Kidney (tissue), 14 donors: ENCODE measurements around the gene F3. TPM values are rescaled to one million over a fixed set of nuclear protein-coding genes. Genes with fewer than 3 reads are reported as not detected.

ENCODE experiments used
- DNase-seq, 5 donors: peaks; one replicate each; pipeline ENCODE4 v3.0.0-alpha.2; 2013 to 2020
- FAIRE-seq: peaks from 2 replicates; lab custom pipeline; 2012; peaks lifted over from hg19 to GRCh38; lab: Jason Lieb, UNC
- H3K27ac ChIP-seq, 2 donors: one replicate each; pipeline ENCODE4 v1.7.0; 2013; ENCODE audit warnings: low read depth in 2 of 2, low read length in 2 of 2, inconsistent platforms in 1 of 2
- H3K27me3 ChIP-seq: one replicate; pipeline ENCODE4 v1.7.1; 2013; ENCODE audit warnings: low read length, inconsistent platforms; ENCODE audit not compliant: control insufficient read depth, insufficient read depth
- H3K36me3 ChIP-seq, 3 donors: one replicate each; pipeline versions ENCODE4 v1.7.0 to v1.7.1; 2013; ENCODE audit warnings: low read length in 3 of 3, control low read depth in 1 of 3, inconsistent platforms in 1 of 3; ENCODE audit not compliant: insufficient read depth in 3 of 3, control insufficient read depth in 2 of 3
- H3K4me1 ChIP-seq, 3 donors: one replicate each; pipeline versions ENCODE4 v1.7.0 to v1.7.1; 2013; ENCODE audit warnings: low read length in 3 of 3, inconsistent platforms in 1 of 3, low read depth in 1 of 3; ENCODE audit not compliant: control insufficient read depth in 2 of 3, insufficient read depth in 2 of 3
- H3K4me3 ChIP-seq, 3 donors: one replicate each; pipeline versions ENCODE4 v1.7.0 to v1.8.1; 2013; ENCODE audit warnings: low read length in 3 of 3, control low read depth in 1 of 3, inconsistent platforms in 1 of 3
- H3K9ac ChIP-seq, 3 donors: one replicate each; pipeline versions ENCODE4 v1.7.0 to v1.7.1; 2013; ENCODE audit warnings: low read length in 3 of 3, control low read depth in 1 of 3, inconsistent platforms in 1 of 3
- H3K9me3 ChIP-seq, 3 donors: one replicate each; pipeline versions ENCODE4 v1.7.0 to v1.7.1; 2013; ENCODE audit warnings: low read length in 3 of 3, control low read depth in 1 of 3, inconsistent platforms in 1 of 3; ENCODE audit not compliant: control insufficient read depth in 2 of 3, insufficient read depth in 1 of 3
- CTCF ChIP-seq: IDR thresholded peaks from 3 replicates; pipeline ENCODE4 v1.5.1; 2012; ENCODE audit warnings: mild to moderate bottlenecking, moderate library complexity, borderline replicate concordance; ENCODE audit not compliant: insufficient read depth; ENCODE audit errors: extremely low read depth
- intact Hi-C: fragments of 100-400 bp; cut with DNase I; formaldehyde crosslinking; loops from one replicate; pipeline ENCODE4 v1.11.1; 2022
- polyA plus RNA-seq: library from polyadenylated mRNA; stranded (reverse); fragments of 350-450 nt; fragmentation: Illumina TruSeq; extraction: RNeasy Lipid Tissue Mini Kit (QIAGEN cat#74804); gene quantifications from one replicate; pipeline ENCODE4 v1.2.3, GENCODE V29; 2014; ENCODE audit warnings: low read depth, low replicate concordance; ENCODE audit not compliant: insufficient read depth
- total RNA-seq: library from RNA; stranded (reverse); fragmentation: NEBNext Ultra II Directional; extraction: Animal tissue kit (Norgen Biotek cat#: 25700); gene quantifications from one replicate; pipeline ENCODE4 v1.2.1, GENCODE V29; 2021
- donor health status: control.
- donor health status: control.
- donor health status: control.
- donor health status: control.
- donor health status: control.
- donor health status: DM: yes; HTN: yes; CAD: no.
- donor health status: Normal renal cell carcinoma (clear cell type).

F3 gene
- total and polyA plus RNA-seq, 2 donors from 2014 or later = 8.8 to 19.0 TPM

GRCh38 chr1:94527447-94528031 lies 14.0 kb downstream of the F3 start:
- Histone ChIP-seq H3K27me3 (no peaks in the 10 kb centered on the region), H3K27ac (peak overlapping the region in 1 of 2 donors; percentile 32), H3K4me1 (peaks cover 0 to 2% (median 0%) of the 10 kb centered on the region in 3 donors), H3K4me3 (no peak overlapping the region), H3K36me3 (peaks cover 0 to 2% (median 0%) of the 10 kb centered on the region in 3 donors), H3K9ac (no peak overlapping the region), H3K9me3 (no peaks in the 10 kb centered on the region)
- FAIRE-seq = no peak
- intact Hi-C loops = loop anchor here (10.0 kb wide), 1 partner anchor 277 kb away; no protein-coding TSS in a partner anchor
- DNase-seq = peak in 3 of 5 donors; percentile 20 to 61 (median 55)
- TF ChIP-seq CTCF = peak; percentile 11

- Histone ChIP-seq H3K27me3 (no peaks in the 10 kb centered on the region), H3K9me3 (no peaks in the 10 kb centered on the region), H3K36me3 (peaks cover 0 to 2% (median 0%) of the 10 kb centered on the region in 3 donors), H3K9ac (no peak overlapping the region), H3K4me1 (peaks cover 0 to 2% (median 0%) of the 10 kb centered on the region in 3 donors), H3K27ac (no peak overlapping the region), H3K4me3 (no peak overlapping the region)
- intact Hi-C loops = loop anchor here (10.0 kb wide), 1 partner anchor 278 kb away; no protein-coding TSS in a partner anchor
- no peak for TF ChIP-seq CTCF
- FAIRE-seq (no peak), DNase-seq (no peak)
These were observed 15.2 kb downstream of the F3 start for GRCh38 chr1:94526152-94526980.

GRCh38 chr1:94524531-94524930 lies 17.0 kb downstream of the F3 start:
- Histone ChIP-seq H3K27ac (no peak overlapping the region), H3K4me3 (no peak overlapping the region), H3K36me3 (no peaks in the 10 kb centered on the region), H3K4me1 (peaks cover 0 to 2% (median 0%) of the 10 kb centered on the region in 3 donors), H3K27me3 (no peaks in the 10 kb centered on the region), H3K9me3 (no peaks in the 10 kb centered on the region), H3K9ac (no peak overlapping the region)
- FAIRE-seq = no peak
- intact Hi-C loops = loop anchor here (10.0 kb wide), 1 partner anchor 280 kb away; no protein-coding TSS in a partner anchor
- DNase-seq = no peak
- TF ChIP-seq CTCF = no peak
